HEK293 (cell line): Measurements from ENCODE around the gene DDT.
"Not testable (repeated sequence)": the region's sequence is repeated elsewhere in the genome, so short reads cannot be mapped to it uniquely, and the experiment has no call there.

Experiments used
- CTCF ChIA-PET: fragments of 350-600 bp; formaldehyde crosslinking; extraction: SDS; loops from one replicate; lab custom pipeline; 2021; ENCODE audit warnings: antibody characterized with exemption; lab: Yijun Ruan, JAX
- POLR2A ChIA-PET: fragments of 300-600 bp; formaldehyde crosslinking; extraction: SDS; loops from one replicate; lab custom pipeline; 2020; ENCODE audit warnings: antibody characterized with exemption, inconsistent platforms; lab: Yijun Ruan, JAX
- H3K27ac ChIP-seq: fragments of 200-500 bp; sonication (Bioruptor generic); 2 replicates; pipeline ENCODE4 v1.5.1; 2014; ENCODE audit warnings: low read depth, low read length, control low read depth, inconsistent platforms; ENCODE audit errors: extremely low read depth
- H3K36me3 ChIP-seq, 2 experiments: fragments of 200-500 bp in 1 of 2; sonication (Bioruptor generic) in 1 of 2; 1 replicate in 1 of 2; 2 replicates in 1 of 2; pipeline ENCODE4 v1.5.1; 2014 to 2017; ENCODE audit warnings: inconsistent platforms in 2 of 2, low read length in 2 of 2; ENCODE audit not compliant: control insufficient read depth in 2 of 2, insufficient read depth in 1 of 2
- H3K4me1 ChIP-seq: fragments of 200-500 bp; sonication (Bioruptor generic); 2 replicates; pipeline ENCODE4 v1.5.1; 2014; ENCODE audit warnings: mild to moderate bottlenecking, low read length, inconsistent platforms; ENCODE audit not compliant: control insufficient read depth, insufficient read depth
- H3K4me3 ChIP-seq: 2 replicates; pipeline ENCODE4 v1.5.1; 2011; ENCODE audit warnings: low read depth, mild to moderate bottlenecking, control low read depth, low read length, moderate library complexity
- H3K9me3 ChIP-seq: fragments of 200-500 bp; sonication (Bioruptor generic); 2 replicates; pipeline ENCODE4 v1.5.1; 2014; ENCODE audit warnings: low read depth, low read length, inconsistent platforms; ENCODE audit not compliant: control insufficient read depth, insufficient read depth
- GLI2 ChIP-seq: fragments of 450-650 bp; formaldehyde crosslinking; IDR thresholded peaks from 2 replicates; pipeline ENCODE4; 2017; ENCODE audit warnings: missing biosample characterization, missing genetic modification characterization, low read depth, borderline replicate concordance
- PRDM6 ChIP-seq: fragments of 450-650 bp; formaldehyde crosslinking; IDR thresholded peaks from 2 replicates; pipeline ENCODE4 v1.5.1; 2017; ENCODE audit warnings: missing biosample characterization, missing genetic modification characterization
- SCRT1 ChIP-seq: fragments of 450-650 bp; formaldehyde crosslinking; IDR thresholded peaks from 2 replicates; pipeline ENCODE4 v1.5.1; 2016; ENCODE audit warnings: missing biosample characterization, missing genetic modification characterization, borderline replicate concordance
- ZBTB44 ChIP-seq: fragments of 450-650 bp; IDR thresholded peaks from 2 replicates; pipeline ENCODE4 v1.5.1; 2018; ENCODE audit warnings: missing biosample characterization, mild to moderate bottlenecking, missing genetic modification characterization
- ZNF140 ChIP-seq: fragments of 450-650 bp; formaldehyde crosslinking; IDR thresholded peaks from 2 replicates; pipeline ENCODE4 v1.5.1; 2016; ENCODE audit warnings: missing biosample characterization, missing genetic modification characterization
- ZNF239 ChIP-seq: fragments of 450-650 bp; formaldehyde crosslinking; IDR thresholded peaks from 2 replicates; pipeline ENCODE4 v1.5.1; 2016; ENCODE audit warnings: missing biosample characterization, missing genetic modification characterization
- ZNF341 ChIP-seq: fragments of 450-650 bp; formaldehyde crosslinking; IDR thresholded peaks from 2 replicates; pipeline ENCODE4; 2016; ENCODE audit warnings: low read depth, missing biosample characterization, missing genetic modification characterization
- ZNF404 ChIP-seq: fragments of 450-650 bp; formaldehyde crosslinking; IDR thresholded peaks from 2 replicates; pipeline ENCODE4 v1.5.1; 2017; ENCODE audit warnings: missing biosample characterization, missing genetic modification characterization
- ZNF555 ChIP-seq: fragments of 450-650 bp; formaldehyde crosslinking; conservative IDR thresholded peaks from 2 replicates; pipeline ENCODE4 v1.5.1; 2017; ENCODE audit warnings: missing biosample characterization, mild to moderate bottlenecking, missing genetic modification characterization, inconsistent platforms
- ZNF596 ChIP-seq: fragments of 450-650 bp; IDR thresholded peaks from 2 replicates; pipeline ENCODE4 v1.5.0; 2018; ENCODE audit warnings: missing biosample characterization, mild to moderate bottlenecking, missing genetic modification characterization, moderate library complexity
- ZNF623 ChIP-seq: fragments of 450-650 bp; formaldehyde crosslinking; IDR thresholded peaks from 2 replicates; pipeline ENCODE4 v1.5.1; 2016; ENCODE audit warnings: missing biosample characterization, missing genetic modification characterization
- ZNF692 ChIP-seq: fragments of 450-650 bp; formaldehyde crosslinking; IDR thresholded peaks from 2 replicates; pipeline ENCODE4 v1.5.1; 2016; ENCODE audit warnings: missing biosample characterization, missing genetic modification characterization

DDT gene

GRCh38 chr22:23969071-23969470 lies 5.2 kb downstream of the DDT start (continued):
- no peak for TF ChIP-seq ZNF692 (tag by site-specific recombination)
- TF ChIP-seq ZNF555 (tag by site-specific recombination): no peak
- TF ChIP-seq ZNF341: peak; percentile 56; the same call in 1 of the 2 replicates
- TF ChIP-seq SCRT1 (tag by site-specific recombination): peak; percentile 65; the same call in 1 of the 2 replicates
- TF ChIP-seq ZNF623 (tag by site-specific recombination): no peak
- no peak for TF ChIP-seq ZBTB44
- TF ChIP-seq GLI2 (tag by site-specific recombination): no peak
- no peak for TF ChIP-seq ZNF596 (tag by site-specific recombination)
- no peak for TF ChIP-seq ZNF404
- TF ChIP-seq PRDM6 (tag by site-specific recombination): no peak
- no peak for TF ChIP-seq ZNF140 (tag by site-specific recombination)
- TF ChIP-seq ZNF239 (tag by site-specific recombination): no peak
- TF ChIP-seq, all 188 proteins: peak for 4

- H3K4me3 ChIP-seq, H3K4me1 ChIP-seq, POLR2A ChIA-PET, H3K9me3 ChIP-seq, CTCF ChIA-PET, H3K27ac ChIP-seq: not testable (repeated sequence)
- H3K36me3 ChIP-seq: peaks cover 0 to 27% of the 10 kb centered on the region in 2 experiments; a peak in 2 of 3 replicates
These were observed 7.7 kb downstream of the DDT start, which contains the start of gene DDTL for GRCh38 chr22:23966568-23966967. Gene DDTL, plus strand, starts transcription at chr22:23966888. Its CDS starts 27 bp downstream, at chr22:23966915.

- H3K4me3 ChIP-seq, H3K9me3 ChIP-seq, CTCF ChIA-PET, POLR2A ChIA-PET, H3K27ac ChIP-seq, H3K4me1 ChIP-seq: not testable (repeated sequence)
- H3K36me3 ChIP-seq: peaks cover 0 to 23% of the 10 kb centered on the region in 2 experiments; a peak in 2 of 3 replicates
These were observed 8.1 kb downstream of the DDT start for GRCh38 chr22:23966094-23966493.

- CTCF ChIA-PET, H3K9me3 ChIP-seq, H3K27ac ChIP-seq, H3K4me1 ChIP-seq, POLR2A ChIA-PET, H3K36me3 ChIP-seq: not testable (repeated sequence)
- peak within 1 kb of the TSS; percentile 19; the same call in 1 of the 2 replicates for H3K4me3 ChIP-seq
These were observed 13.0 kb downstream of the DDT start, which contains the start of gene GSTT2B for GRCh38 chr22:23961084-23961771. Gene GSTT2B, minus strand, starts transcription at chr22:23961195. Its CDS starts 64 bp downstream, at chr22:23961131.
